GF-D8 (cell line): ENCODE data around the gene HDGFL3.
A peak's percentile ranks its signal among the peaks of the same experiment; 100 is the strongest.
"Not testable (repeated sequence)": the region's sequence is repeated elsewhere in the genome, so short reads cannot be mapped to it uniquely, and the experiment has no call there.

Experiments
- DNase-seq: peaks from one replicate; lab custom pipeline; 2025; lab: John Stamatoyannopoulos, UW

HDGFL3 gene

GRCh38 chr15:83193721-83194120, 13.9 kb downstream of the HDGFL3 start:
- no peak for DNase-seq

- no peak for DNase-seq
These were observed 14.9 kb downstream of the HDGFL3 start for GRCh38 chr15:83192742-83193141.

DNA sequence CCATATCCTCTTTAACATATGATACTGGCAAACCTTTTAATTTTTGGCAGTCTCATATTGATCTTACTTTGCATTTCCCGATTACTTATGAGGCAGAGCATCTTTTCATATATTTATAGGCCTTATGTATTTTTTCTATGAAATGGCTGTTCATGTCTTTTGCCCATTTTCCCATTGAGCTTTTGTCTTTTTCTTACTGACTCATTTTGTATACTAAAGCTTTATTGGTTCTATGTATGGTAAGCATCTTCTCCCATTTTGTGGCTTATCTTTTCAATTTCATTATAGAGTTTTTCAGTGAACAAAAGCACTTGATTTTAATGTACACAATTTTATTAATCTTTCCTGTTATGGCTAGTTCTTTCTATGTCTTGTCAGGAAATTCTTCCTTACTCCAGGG, 17.2 kb downstream of the HDGFL3 start:
- no peak for DNase-seq

DNA sequence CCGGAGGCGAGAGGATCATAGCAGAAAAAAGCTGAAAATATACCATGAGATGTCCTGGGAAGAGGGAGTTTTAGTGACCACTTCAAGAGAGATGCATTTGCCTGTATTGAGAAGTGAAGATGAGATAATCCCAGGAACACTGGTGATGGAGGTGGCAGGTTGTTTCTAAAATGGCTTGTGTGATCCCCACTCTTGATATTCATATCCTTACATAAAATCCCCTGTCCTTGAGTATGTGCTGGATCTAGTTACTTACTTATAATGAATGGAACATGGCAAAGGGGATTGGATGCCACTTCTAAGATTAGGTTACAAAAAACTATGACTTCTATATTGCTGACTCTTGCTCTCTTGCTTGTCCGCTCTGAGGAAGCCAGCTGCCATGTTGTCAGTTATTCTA, 22.1 kb downstream of the HDGFL3 start:
- DNase-seq = no peak

DNA sequence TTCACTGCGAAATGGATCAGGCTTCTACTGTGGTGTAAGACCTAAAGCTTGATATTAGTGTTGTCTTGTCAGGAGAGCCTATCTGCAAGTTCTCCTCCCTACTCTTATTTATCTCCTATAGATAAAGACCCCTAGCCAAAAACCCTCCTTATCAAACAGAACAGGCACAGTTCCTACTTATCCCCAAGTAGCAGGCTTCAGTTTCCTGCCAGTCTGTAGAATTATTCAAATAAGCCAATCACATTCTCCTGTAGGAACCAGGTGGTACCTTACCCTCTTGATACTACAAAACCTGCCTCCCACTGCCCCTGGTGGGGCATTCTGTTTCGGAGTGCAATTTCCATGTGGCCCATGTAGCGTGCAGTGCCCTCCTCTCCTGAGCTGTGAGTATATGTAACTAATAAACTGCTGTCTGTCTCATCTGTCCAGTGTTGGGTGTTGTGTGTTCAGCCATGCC, 28.7 kb downstream of the HDGFL3 start:
- no peak for DNase-seq

GRCh38 chr15:83178390-83178789, 29.2 kb downstream of the HDGFL3 start:
- no peak for DNase-seq

- no peak for DNase-seq
These were observed 32.7 kb downstream of the HDGFL3 start for GRCh38 chr15:83174891-83175290.

- no peak for DNase-seq
These were observed 37.0 kb downstream of the HDGFL3 start for GRCh38 chr15:83170474-83171165.

DNA sequence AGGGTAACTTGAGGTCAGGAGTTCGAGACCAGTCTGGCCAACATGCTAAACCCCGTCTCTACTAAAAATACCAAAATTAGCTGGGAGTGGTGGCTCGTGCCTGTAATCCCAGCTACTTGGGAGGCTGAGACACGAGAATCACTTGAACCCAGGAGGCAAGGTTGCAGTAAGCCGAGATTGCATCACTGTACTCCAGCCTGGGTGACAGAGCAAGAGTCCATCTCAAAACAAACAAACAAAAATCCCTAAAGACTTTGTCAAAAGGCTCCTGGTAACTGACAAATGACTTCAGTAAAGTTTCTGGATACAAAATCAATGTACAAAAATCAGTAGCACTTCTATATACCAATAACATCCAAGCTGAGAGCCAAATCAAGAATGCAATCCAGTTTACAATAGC, 38.0 kb downstream of the HDGFL3 start:
- not testable (repeated sequence) for DNase-seq

GRCh38 chr15:83166830-83167229, 40.8 kb downstream of the HDGFL3 start:
- DNase-seq = no peak

DNA sequence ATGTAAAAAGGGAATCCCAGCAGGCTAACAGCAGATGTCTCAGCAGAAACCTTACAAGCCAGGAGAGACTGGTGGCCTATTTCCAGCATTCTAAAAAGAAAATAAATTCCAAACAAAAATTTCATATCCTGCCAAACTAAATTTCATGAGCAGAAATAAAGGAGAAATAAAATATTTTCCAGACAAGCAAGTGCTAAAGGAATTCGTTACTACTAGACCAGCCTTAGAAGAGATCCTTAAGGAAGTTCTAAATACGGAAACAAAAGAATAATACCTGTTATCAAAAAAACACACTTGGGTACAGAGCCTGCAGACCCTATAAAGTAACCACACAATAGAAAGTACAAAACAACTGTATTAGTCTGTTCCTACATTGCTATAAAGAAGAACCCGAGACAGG, 41.4 kb downstream of the HDGFL3 start:
- DNase-seq = no peak

GRCh38 chr15:83164771-83165404, 42.7 kb downstream of the HDGFL3 start:
- DNase-seq = no peak

DNA sequence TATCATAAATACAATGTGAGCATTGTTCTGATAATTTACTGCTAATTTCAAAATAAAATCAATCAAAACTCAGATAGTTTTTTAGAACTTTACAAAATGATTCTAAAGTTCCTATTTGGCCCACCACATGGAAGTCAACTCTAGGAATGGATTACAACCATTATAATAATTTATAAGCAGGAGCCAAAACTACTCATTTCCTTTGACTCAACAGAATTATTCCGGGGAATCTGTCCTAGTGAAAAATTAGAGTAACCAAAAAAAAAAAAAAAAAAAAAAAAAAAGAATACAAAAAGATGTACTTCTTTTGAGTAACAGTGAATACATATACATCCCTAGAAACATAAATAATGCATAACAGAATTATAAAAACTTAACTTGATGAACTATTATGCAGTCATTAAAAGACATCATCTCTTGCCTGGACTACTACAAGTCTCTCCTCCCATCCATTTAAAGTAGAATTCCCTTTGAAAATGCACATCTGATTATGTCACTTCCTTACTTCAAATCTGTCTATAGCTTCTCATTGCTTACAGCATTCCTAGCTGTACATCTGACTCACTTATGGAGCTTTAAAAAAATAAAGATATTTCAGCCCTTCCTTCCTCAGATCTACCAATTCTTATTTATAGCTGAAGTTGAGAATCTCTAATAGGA, 43.4 kb downstream of the HDGFL3 start:
- DNase-seq = no peak

- DNase-seq = peak; percentile 33
These were observed 44.6 kb downstream of the HDGFL3 start for GRCh38 chr15:83163032-83163431.

DNA sequence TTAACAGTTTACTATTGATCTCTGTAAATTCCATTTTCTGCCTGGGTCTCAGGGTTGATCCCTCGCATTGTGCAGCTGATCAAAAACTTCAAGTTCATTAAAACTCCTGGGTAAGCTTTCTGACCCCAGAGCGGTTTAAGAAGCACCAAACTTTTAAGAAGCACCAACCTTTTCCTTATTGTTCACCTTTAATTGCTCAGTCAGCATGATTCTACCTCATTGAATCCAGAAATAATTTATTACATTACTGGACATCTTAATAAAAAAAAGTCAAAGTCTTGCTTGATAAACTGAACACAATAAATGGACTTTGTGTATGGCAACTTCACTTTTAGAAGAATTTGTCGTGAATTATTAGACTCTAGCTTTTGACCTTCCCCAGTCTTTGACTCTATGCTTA, 46.9 kb downstream of the HDGFL3 start:
- DNase-seq = no peak

- no peak for DNase-seq
These were observed 49.2 kb downstream of the HDGFL3 start for GRCh38 chr15:83158393-83158792.

- no peak for DNase-seq
These were observed 51.7 kb downstream of the HDGFL3 start for GRCh38 chr15:83155942-83156341.

GRCh38 chr15:83153288-83153687, 54.3 kb downstream of the HDGFL3 start:
- DNase-seq = no peak

DNA sequence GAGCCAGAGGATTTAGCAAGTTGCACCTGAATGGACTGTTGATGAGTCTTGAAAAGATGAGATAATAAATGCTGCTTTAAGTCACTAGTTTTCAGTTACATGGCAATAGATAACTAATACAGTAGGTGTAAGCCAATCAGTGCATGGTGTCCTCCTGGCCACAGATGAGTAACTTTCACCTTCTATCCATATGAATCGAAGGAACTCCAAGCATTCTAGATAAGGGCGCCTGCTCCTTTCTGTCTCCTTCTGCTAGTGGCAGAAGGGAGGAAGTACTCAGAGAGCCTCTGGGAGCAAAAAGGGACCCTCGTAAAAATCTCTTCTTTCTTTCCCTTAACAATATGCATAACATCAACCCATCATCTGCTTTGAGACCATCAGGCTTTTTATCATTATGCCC, 62.9 kb downstream of the HDGFL3 start:
- DNase-seq = no peak

DNA sequence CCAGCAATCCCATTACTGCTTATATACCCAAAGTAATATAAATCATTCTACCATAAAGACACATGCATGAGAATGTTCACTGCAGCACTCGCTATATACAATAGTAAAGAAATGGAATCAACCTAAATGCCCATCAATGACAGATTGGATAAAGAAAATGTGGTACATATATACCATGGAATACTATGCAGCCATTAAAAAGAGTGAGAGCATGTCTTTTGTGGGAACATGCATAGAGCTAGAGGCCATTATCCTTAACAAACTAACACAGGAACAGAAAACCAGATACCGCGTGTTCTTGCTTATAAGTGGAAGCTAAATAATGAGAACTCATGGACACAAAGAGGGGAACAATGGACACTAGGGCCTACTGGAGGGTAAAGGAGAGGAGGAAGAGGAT, 65.5 kb downstream of the HDGFL3 start:
- DNase-seq = not testable (repeated sequence)

DNA sequence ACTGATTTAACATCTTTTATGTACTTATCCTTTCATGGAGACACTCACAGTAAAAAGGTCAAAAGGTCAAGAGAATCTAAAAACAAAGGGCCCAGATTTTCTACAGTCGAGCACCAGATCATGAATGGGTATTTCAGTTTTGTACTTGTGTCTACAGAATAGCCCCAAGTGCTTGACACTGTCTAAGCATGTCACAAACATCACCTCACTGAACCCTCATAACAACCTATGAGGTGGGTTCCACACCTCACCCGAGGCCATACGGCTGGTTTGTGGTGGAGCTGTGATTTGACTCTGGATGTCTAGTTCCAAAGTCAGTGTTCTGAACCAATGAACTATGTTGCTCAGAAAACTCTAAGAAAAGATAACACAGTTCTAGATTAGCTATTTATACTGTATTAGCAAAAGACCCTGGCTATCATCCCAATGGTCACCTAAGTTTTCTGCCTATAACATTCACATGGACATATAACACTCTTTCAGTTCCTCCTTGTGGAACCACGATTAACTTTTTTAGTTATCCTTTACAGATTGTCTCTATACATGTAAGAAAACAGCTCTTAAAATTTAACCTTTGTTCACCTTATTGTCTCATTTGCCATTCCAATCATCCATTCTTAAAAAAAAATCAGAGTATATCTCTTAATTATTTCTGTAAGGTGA, 74.6 kb downstream of the HDGFL3 start:
- DNase-seq = no peak

DNA sequence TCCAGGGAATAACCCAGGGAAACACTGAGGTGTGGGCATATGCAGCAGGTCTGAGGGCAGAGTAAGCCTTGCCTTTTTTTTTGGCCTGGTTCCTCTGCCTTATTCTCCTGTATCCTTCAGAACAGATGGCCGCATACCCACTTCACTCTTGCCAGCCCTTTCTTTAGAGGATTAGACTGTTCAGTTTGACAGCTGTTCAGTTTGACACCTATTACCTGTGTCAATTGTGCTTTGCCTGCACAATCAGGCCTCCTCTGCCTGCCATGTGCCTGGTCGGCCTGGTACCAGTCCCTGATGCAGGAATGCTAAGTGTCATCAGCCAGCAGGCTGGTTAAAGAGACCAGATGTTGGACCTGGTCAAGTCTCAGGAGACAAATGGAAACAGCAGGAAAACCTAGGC, 77.8 kb downstream of the HDGFL3 start:
- no peak for DNase-seq
